DND-41 (cell line): ENCODE measurements around the gene BCR.
"Not testable (repeated sequence)": the region's sequence is repeated elsewhere in the genome, so short reads cannot be mapped to it uniquely, and the experiment has no call there.

ENCODE experiments used
- ATAC-seq: fragments of 200-7000 bp; cut with Tn5 transposase; 3 replicates; pipeline ENCODE4 v1.9.1; 2021; ENCODE audit warnings: low read depth; ENCODE audit not compliant: insufficient read depth
- DNase-seq: peaks from one replicate; pipeline ENCODE4 v3.0.0-alpha.2; 2020
- H2AFZ ChIP-seq: 2 replicates; pipeline ENCODE4 v1.6.0; 2012; ENCODE audit warnings: low read depth, low read length
- H3K27ac ChIP-seq: 2 replicates; pipeline ENCODE4 v1.5.1; 2012; ENCODE audit warnings: low read length, inconsistent platforms
- H3K27me3 ChIP-seq: fragments of 200-600 bp; sonication (generic); 2 replicates; pipeline ENCODE4 v1.6.0; 2012; ENCODE audit warnings: low read length, mild to moderate bottlenecking, inconsistent platforms; ENCODE audit not compliant: insufficient read depth, poor library complexity
- H3K36me3 ChIP-seq: 2 replicates; pipeline ENCODE4 v1.5.1; 2012; ENCODE audit warnings: low read length, inconsistent platforms; ENCODE audit not compliant: insufficient read depth
- H3K4me1 ChIP-seq: 2 replicates; pipeline ENCODE4 v1.5.1; 2012; ENCODE audit warnings: mild to moderate bottlenecking, low read length; ENCODE audit not compliant: insufficient read depth
- H3K4me2 ChIP-seq: 2 replicates; pipeline ENCODE4 v1.6.0; 2012; ENCODE audit warnings: mild to moderate bottlenecking, moderate library complexity, low read length, inconsistent platforms; ENCODE audit not compliant: insufficient read depth
- H3K4me3 ChIP-seq, 2 experiments: fragments of 200-600 bp in 1 of 2; shearing (Covaris generic) in 1 of 2; 2 replicates each; pipeline ENCODE4 v1.5.1; 2012 to 2016; ENCODE audit warnings: inconsistent platforms in 2 of 2, low read length in 2 of 2, mild to moderate bottlenecking in 2 of 2, low read depth in 1 of 2, moderate library complexity in 1 of 2
- H3K79me2 ChIP-seq: 2 replicates; pipeline ENCODE4 v1.6.0; 2012; ENCODE audit warnings: low read length, inconsistent platforms; ENCODE audit not compliant: insufficient read depth
- H3K9ac ChIP-seq: 2 replicates; pipeline ENCODE4 v1.6.0; 2012; ENCODE audit warnings: low read depth, mild to moderate bottlenecking, inconsistent platforms, low read length, moderate library complexity
- H3K9me3 ChIP-seq: 2 replicates; pipeline ENCODE4 v1.5.1; 2012; ENCODE audit warnings: low read length, moderate library complexity, mild to moderate bottlenecking, inconsistent platforms; ENCODE audit not compliant: insufficient read depth, severe bottlenecking
- H4K20me1 ChIP-seq: 2 replicates; pipeline ENCODE4 v1.6.0; 2012; ENCODE audit warnings: low read length; ENCODE audit not compliant: insufficient read depth
- CTCF ChIP-seq: IDR thresholded peaks from 2 replicates; pipeline ENCODE4 v1.5.1; 2012; ENCODE audit warnings: borderline replicate concordance, low read length, moderate library complexity, mild to moderate bottlenecking; ENCODE audit not compliant: poor library complexity, severe bottlenecking; ENCODE audit errors: extremely low read depth
- EZH2 ChIP-seq: IDR thresholded peaks from 3 replicates; pipeline ENCODE4 v1.6.1; 2012; ENCODE audit warnings: borderline replicate concordance, low read depth, mild to moderate bottlenecking, moderate library complexity, low read length, inconsistent platforms; ENCODE audit not compliant: severe bottlenecking

The BCR gene

GRCh38 chr22:23306438-23306921 is 126.2 kb downstream of the BCR start:
- Histone ChIP-seq H3K4me3 (no peak overlapping the region), H2AFZ (no peak overlapping the region), H3K36me3 (peaks cover 22% of the 10 kb centered on the region), H3K27me3 (no peaks in the 10 kb centered on the region), H3K4me2 (no peak overlapping the region), H3K9me3 (no peaks in the 10 kb centered on the region), H3K79me2 (no peaks in the 10 kb centered on the region), H4K20me1 (no peaks in the 10 kb centered on the region), H3K9ac (no peak overlapping the region), H3K27ac (no peak overlapping the region), H3K4me1 (no peaks in the 10 kb centered on the region)
- no peak for DNase-seq
- no peak for ATAC-seq
- TF ChIP-seq EZH2, result no peak
- TF ChIP-seq CTCF, result no peak

DNA sequence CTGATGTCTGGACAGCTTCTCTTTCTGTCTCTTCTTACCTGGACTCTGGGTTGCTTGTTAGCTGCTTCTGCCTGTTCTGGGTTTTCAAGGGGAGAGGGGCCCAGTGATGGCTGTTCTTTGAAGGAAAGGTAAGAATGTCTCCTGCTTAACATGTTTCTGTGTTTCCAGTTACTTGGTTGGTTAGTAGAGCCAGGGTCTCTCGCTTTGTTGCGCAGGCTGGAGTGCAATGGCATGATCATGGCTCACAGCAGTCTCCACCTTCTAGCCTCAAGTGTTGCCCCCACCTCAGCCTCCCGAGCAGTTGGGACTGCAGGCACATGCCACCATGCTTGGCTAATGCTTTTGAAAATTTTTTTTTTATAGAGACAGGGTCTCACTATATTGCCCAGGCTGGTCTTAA is 126.6 kb downstream of the BCR start:
- Histone ChIP-seq H3K79me2 (no peaks in the 10 kb centered on the region), H2AFZ (no peak overlapping the region), H3K36me3 (peaks cover 22% of the 10 kb centered on the region), H3K9ac (no peak overlapping the region), H3K4me2 (no peak overlapping the region), H3K27me3 (no peaks in the 10 kb centered on the region), H3K9me3 (no peaks in the 10 kb centered on the region), H4K20me1 (no peaks in the 10 kb centered on the region), H3K4me1 (no peaks in the 10 kb centered on the region), H3K4me3 (no peak overlapping the region), H3K27ac (no peak overlapping the region)
- TF ChIP-seq EZH2, result no peak
- TF ChIP-seq CTCF, result no peak
- DNase-seq (peak; percentile 2), ATAC-seq (no peak)

GRCh38 chr22:23307511-23307910 is 127.2 kb downstream of the BCR start:
- not testable (repeated sequence) for ATAC-seq, H4K20me1 ChIP-seq

GRCh38 chr22:23309261-23309660 is 129.0 kb downstream of the BCR start:
- H2AFZ ChIP-seq, H3K9me3 ChIP-seq, H3K4me2 ChIP-seq, H3K4me3 ChIP-seq, H4K20me1 ChIP-seq, H3K79me2 ChIP-seq, H3K27me3 ChIP-seq, H3K4me1 ChIP-seq, H3K9ac ChIP-seq, H3K27ac ChIP-seq, ATAC-seq, DNase-seq: not testable (repeated sequence)
- peaks cover 26% of the 10 kb centered on the region for H3K36me3 ChIP-seq

More at GRCh38 chr22:23307511-23307910, 127.2 kb downstream of the BCR start:
- not testable (repeated sequence) for H3K4me2 ChIP-seq, H3K9me3 ChIP-seq, H3K9ac ChIP-seq, H3K4me1 ChIP-seq, H3K79me2 ChIP-seq, H3K27ac ChIP-seq, H3K4me3 ChIP-seq, H2AFZ ChIP-seq, H3K27me3 ChIP-seq, DNase-seq
- peaks cover 18% of the 10 kb centered on the region for H3K36me3 ChIP-seq

- not testable (repeated sequence) for H3K4me3 ChIP-seq, H3K9me3 ChIP-seq, H3K27me3 ChIP-seq, H2AFZ ChIP-seq, H3K79me2 ChIP-seq, ATAC-seq, H3K4me1 ChIP-seq, H4K20me1 ChIP-seq, H3K4me2 ChIP-seq, H3K9ac ChIP-seq, H3K27ac ChIP-seq
- peaks cover 32% of the 10 kb centered on the region for H3K36me3 ChIP-seq
- DNase-seq, result peak; percentile 1
Measured at GRCh38 chr22:23310443-23311097, 130.3 kb downstream of the BCR start.

- not testable (repeated sequence) for H4K20me1 ChIP-seq, H3K9ac ChIP-seq, H3K79me2 ChIP-seq, ATAC-seq, DNase-seq, H2AFZ ChIP-seq, H3K4me2 ChIP-seq, H3K27me3 ChIP-seq, H3K27ac ChIP-seq, H3K4me3 ChIP-seq, H3K4me1 ChIP-seq, H3K9me3 ChIP-seq
- peaks cover 32% of the 10 kb centered on the region for H3K36me3 ChIP-seq
Measured at GRCh38 chr22:23311635-23312420, 131.5 kb downstream of the BCR start.
